ENCODE data around the gene BIN1.

DNA sequence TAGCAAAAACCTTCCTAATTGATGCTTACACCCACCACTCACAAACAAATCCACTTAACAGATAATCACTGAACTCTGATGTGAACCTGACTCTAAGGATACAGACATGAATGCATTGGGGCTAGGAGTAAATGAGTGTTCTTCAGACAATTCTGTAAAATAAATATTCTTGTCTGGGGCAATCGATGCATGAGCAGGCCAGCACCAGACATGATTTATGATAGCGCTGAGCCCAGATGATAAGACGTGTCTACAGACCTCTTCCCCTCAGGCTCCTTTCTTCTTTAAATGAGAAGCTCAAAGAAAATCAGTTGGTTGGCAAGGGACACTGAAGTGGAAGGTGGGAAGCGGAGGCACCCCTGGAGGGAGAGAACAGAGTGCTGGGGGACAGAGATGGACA lies 27.3 kb upstream of the BIN1 start:
- TF ChIP-seq, protein P1, sequence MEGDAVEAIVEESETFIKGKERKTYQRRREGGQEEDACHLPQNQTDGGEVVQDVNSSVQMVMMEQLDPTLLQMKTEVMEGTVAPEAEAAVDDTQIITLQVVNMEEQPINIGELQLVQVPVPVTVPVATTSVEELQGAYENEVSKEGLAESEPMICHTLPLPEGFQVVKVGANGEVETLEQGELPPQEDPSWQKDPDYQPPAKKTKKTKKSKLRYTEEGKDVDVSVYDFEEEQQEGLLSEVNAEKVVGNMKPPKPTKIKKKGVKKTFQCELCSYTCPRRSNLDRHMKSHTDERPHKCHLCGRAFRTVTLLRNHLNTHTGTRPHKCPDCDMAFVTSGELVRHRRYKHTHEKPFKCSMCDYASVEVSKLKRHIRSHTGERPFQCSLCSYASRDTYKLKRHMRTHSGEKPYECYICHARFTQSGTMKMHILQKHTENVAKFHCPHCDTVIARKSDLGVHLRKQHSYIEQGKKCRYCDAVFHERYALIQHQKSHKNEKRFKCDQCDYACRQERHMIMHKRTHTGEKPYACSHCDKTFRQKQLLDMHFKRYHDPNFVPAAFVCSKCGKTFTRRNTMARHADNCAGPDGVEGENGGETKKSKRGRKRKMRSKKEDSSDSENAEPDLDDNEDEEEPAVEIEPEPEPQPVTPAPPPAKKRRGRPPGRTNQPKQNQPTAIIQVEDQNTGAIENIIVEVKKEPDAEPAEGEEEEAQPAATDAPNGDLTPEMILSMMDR (IDR thresholded peaks at IDR 0.05) = no peak
- TF ChIP-seq EP300 (IDR thresholded peaks at IDR 0.05) (no peak), POLR2A (IDR thresholded peaks at IDR 0.05) (no peak), POLR2AphosphoS5 (IDR thresholded peaks at IDR 0.05) (no peak)

Measured in gastroesophageal sphincter (tissue), 3 donors.